Liver (tissue), 9 donors: ENCODE data around the gene PPT1. TPM values are rescaled to one million over a fixed set of nuclear protein-coding genes. Genes with fewer than 3 reads are reported as not detected.

Experiments
- DNase-seq: peaks from one replicate; pipeline ENCODE4 v3.0.0-alpha.2; 2017; ENCODE audit warnings: low spot score
- H3K27ac ChIP-seq, 2 donors: one replicate each; pipeline ENCODE4 v1.7.0; 2013; ENCODE audit warnings: inconsistent platforms in 2 of 2, low read length in 2 of 2, control low read depth in 1 of 2, low read depth in 1 of 2, mild to moderate bottlenecking in 1 of 2
- H3K27me3 ChIP-seq, 4 donors: one replicate each; pipeline versions ENCODE4 v1.6.1 to v1.7.0; 2013; ENCODE audit warnings: low read length in 3 of 4, inconsistent platforms in 1 of 4, mild to moderate bottlenecking in 1 of 4, moderate library complexity in 1 of 4; ENCODE audit not compliant: control insufficient read depth in 4 of 4, insufficient read depth in 4 of 4
- H3K36me3 ChIP-seq, 4 donors: one replicate each; pipeline versions ENCODE4 v1.6.1 to v1.7.0; 2013; ENCODE audit warnings: low read length in 3 of 4, mild to moderate bottlenecking in 3 of 4, low read depth in 1 of 4, moderate library complexity in 1 of 4; ENCODE audit not compliant: control insufficient read depth in 4 of 4, insufficient read depth in 3 of 4
- H3K4me1 ChIP-seq, 4 donors: one replicate each; pipeline versions ENCODE4 v1.6.1 to v1.7.0; 2013; ENCODE audit warnings: low read length in 3 of 4, mild to moderate bottlenecking in 3 of 4, moderate library complexity in 1 of 4; ENCODE audit not compliant: control insufficient read depth in 4 of 4, insufficient read depth in 4 of 4
- H3K4me3 ChIP-seq, 3 donors: one replicate each; pipeline versions ENCODE4 v1.6.1 to v1.7.0; 2013; ENCODE audit warnings: low read length in 3 of 3, control low read depth in 1 of 3, low read depth in 1 of 3, mild to moderate bottlenecking in 1 of 3
- H3K9ac ChIP-seq, 2 donors: one replicate each; pipeline ENCODE4 v1.7.0; 2013; ENCODE audit warnings: low read length in 2 of 2, mild to moderate bottlenecking in 2 of 2, moderate library complexity in 2 of 2, control low read depth in 1 of 2, low read depth in 1 of 2
- H3K9me3 ChIP-seq, 4 donors: one replicate each; pipeline versions ENCODE4 v1.6.1 to v1.7.0; 2013; ENCODE audit warnings: low read length in 3 of 4; ENCODE audit not compliant: control insufficient read depth in 4 of 4
- ATF3 ChIP-seq: IDR thresholded peaks from 2 replicates; pipeline ENCODE4 v1.6.1; 2016; ENCODE audit warnings: antibody characterized with exemption
- CTCF ChIP-seq: fragments of 150-350 bp; IDR thresholded peaks from 2 replicates; pipeline ENCODE4 v1.5.1; 2017; ENCODE audit warnings: improper control_type of control experiment, low read depth, low read length; ENCODE audit not compliant: missing input control
- EGR1 ChIP-seq, 2 donors: IDR thresholded peaks; 2 replicates each; pipeline ENCODE4 v1.6.1; 2016 to 2018; ENCODE audit warnings: antibody characterized with exemption in 2 of 2, low read depth in 2 of 2
- FOXA1 ChIP-seq: IDR thresholded peaks from 2 replicates; pipeline ENCODE4 v1.6.1; 2016; ENCODE audit warnings: antibody characterized with exemption
- FOXA2 ChIP-seq: IDR thresholded peaks from 2 replicates; pipeline ENCODE4 v1.6.1; 2016; ENCODE audit warnings: antibody characterized with exemption
- GABPA ChIP-seq, 2 donors: IDR thresholded peaks in 1 of 2; conservative IDR thresholded peaks in 1 of 2; 2 replicates each; pipeline ENCODE4 v1.6.1; 2016; ENCODE audit warnings: antibody characterized with exemption in 2 of 2, mild to moderate bottlenecking in 1 of 2, moderate library complexity in 1 of 2
- HNF4A ChIP-seq, 2 donors: conservative IDR thresholded peaks; 2 replicates each; pipeline ENCODE4 v1.6.1; 2016; ENCODE audit warnings: antibody characterized with exemption in 2 of 2, mild to moderate bottlenecking in 2 of 2
- HNF4G ChIP-seq: IDR thresholded peaks from 2 replicates; pipeline ENCODE4 v1.6.1; 2016; ENCODE audit warnings: antibody characterized with exemption
- JUND ChIP-seq, 2 donors: IDR thresholded peaks; 2 replicates each; pipeline ENCODE4 v1.6.1; 2016; ENCODE audit warnings: antibody characterized with exemption in 2 of 2
- NR2F2 ChIP-seq: IDR thresholded peaks from 2 replicates; pipeline ENCODE4 v1.6.1; 2016; ENCODE audit warnings: antibody characterized with exemption
- RAD21 ChIP-seq, 2 donors: IDR thresholded peaks; 2 replicates each; pipeline ENCODE4 v1.6.1; 2016; ENCODE audit warnings: antibody characterized with exemption in 2 of 2, mild to moderate bottlenecking in 2 of 2
- RXRA ChIP-seq, 2 donors: IDR thresholded peaks; 2 replicates each; pipeline ENCODE4 v1.6.1; 2017 to 2018; ENCODE audit warnings: antibody characterized with exemption in 2 of 2, mild to moderate bottlenecking in 1 of 2
- SP1 ChIP-seq: IDR thresholded peaks from 2 replicates; pipeline ENCODE4 v1.6.1; 2018; ENCODE audit warnings: antibody characterized with exemption, mild to moderate bottlenecking
- TAF1 ChIP-seq: conservative IDR thresholded peaks from 2 replicates; pipeline ENCODE4 v1.6.1; 2016; ENCODE audit warnings: antibody characterized with exemption, mild to moderate bottlenecking
- YY1 ChIP-seq: IDR thresholded peaks from 2 replicates; pipeline ENCODE4 v1.6.1; 2016; ENCODE audit warnings: antibody characterized with exemption, mild to moderate bottlenecking
- ZBTB33 ChIP-seq: IDR thresholded peaks from 2 replicates; pipeline ENCODE4 v1.6.1; 2016; ENCODE audit warnings: antibody characterized with exemption
- WGBS: extraction: QIAGEN DNeasy Blood & Tissue Kit; methylation state at CpG from one replicate; pipeline ENCODE4 v1.1.7; 2013; 5-methylcytosine and 5-hydroxymethylcytosine counted together
- polyA plus RNA-seq, 2 donors: library from polyadenylated mRNA; stranded (reverse) in 1 of 2; unstranded in 1 of 2; fragments of 200-250 nt in 1 of 2; fragments of >200 nt in 1 of 2; fragmentation: Nextera tagmentation in 1 of 2; extraction: Ambion mirVana in 1 of 2; gene quantifications; one replicate each; pipeline versions ENCODE4 v1.2.1 to v1.2.3, GENCODE V29; 2013 to 2015
- total RNA-seq, 2 donors: library from RNA; depleted of rRNA; stranded (reverse); fragments of >200 nt; gene quantifications; one replicate each; pipeline ENCODE4 v1.2.3, GENCODE V29; 2014
- TF ChIP-seq, protein P1 (sequence below): IDR thresholded peaks from 2 replicates; pipeline ENCODE4 v1.6.1; 2016; ENCODE audit warnings: antibody characterized with exemption
- TF ChIP-seq, protein P2 (sequence below): IDR thresholded peaks from 2 replicates; pipeline ENCODE4 v1.6.1; 2016; ENCODE audit warnings: antibody characterized with exemption, mild to moderate bottlenecking
- donor health status: healthy.
- donor health status: healthy.
- donor health status: healthy.
- donor health status: healthy.
- donor health status: healthy.

PPT1 gene
- total and polyA plus RNA-seq, 4 donors: 15.4 to 46.8 (median 27.1) TPM

- Histone ChIP-seq H3K36me3 (peaks cover 21 to 78% (median 65%) of the 10 kb centered on the region in 4 donors), H3K27ac (no peak overlapping the region), H3K9ac (no peak overlapping the region), H3K4me3 (no peak overlapping the region), H3K27me3 (no peaks in the 10 kb centered on the region), H3K4me1 (peaks cover 0 to 1% (median under 1%) of the 10 kb centered on the region in 4 donors), H3K9me3 (no peaks in the 10 kb centered on the region)
- 89% methylated on average over 2 of the region's 2 CpGs for WGBS
- TF ChIP-seq ZBTB33 (no peak), NR2F2 (no peak), EGR1 (IDR thresholded peaks at IDR 0.05; ENCODE audit: low read depth in 2 of 2) (no peak), HNF4G (no peak), JUND (IDR thresholded peaks at IDR 0.05) (no peak), ATF3 (no peak), FOXA2 (no peak), GABPA (IDR thresholded peaks at IDR 0.05 in 1 of 2, conservative IDR thresholded peaks at IDR 0.05 in 1 of 2) (no peak), RXRA (IDR thresholded peaks at IDR 0.05) (no peak), CTCF (no peak), TAF1 (no peak), HNF4A (conservative IDR thresholded peaks at IDR 0.05) (no peak), YY1 (no peak), FOXA1 (no peak), RAD21 (IDR thresholded peaks at IDR 0.05) (no peak), SP1 (no peak)
- TF ChIP-seq, protein P1, sequence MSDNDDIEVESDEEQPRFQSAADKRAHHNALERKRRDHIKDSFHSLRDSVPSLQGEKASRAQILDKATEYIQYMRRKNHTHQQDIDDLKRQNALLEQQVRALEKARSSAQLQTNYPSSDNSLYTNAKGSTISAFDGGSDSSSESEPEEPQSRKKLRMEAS: no peak
- TF ChIP-seq, protein P2, sequence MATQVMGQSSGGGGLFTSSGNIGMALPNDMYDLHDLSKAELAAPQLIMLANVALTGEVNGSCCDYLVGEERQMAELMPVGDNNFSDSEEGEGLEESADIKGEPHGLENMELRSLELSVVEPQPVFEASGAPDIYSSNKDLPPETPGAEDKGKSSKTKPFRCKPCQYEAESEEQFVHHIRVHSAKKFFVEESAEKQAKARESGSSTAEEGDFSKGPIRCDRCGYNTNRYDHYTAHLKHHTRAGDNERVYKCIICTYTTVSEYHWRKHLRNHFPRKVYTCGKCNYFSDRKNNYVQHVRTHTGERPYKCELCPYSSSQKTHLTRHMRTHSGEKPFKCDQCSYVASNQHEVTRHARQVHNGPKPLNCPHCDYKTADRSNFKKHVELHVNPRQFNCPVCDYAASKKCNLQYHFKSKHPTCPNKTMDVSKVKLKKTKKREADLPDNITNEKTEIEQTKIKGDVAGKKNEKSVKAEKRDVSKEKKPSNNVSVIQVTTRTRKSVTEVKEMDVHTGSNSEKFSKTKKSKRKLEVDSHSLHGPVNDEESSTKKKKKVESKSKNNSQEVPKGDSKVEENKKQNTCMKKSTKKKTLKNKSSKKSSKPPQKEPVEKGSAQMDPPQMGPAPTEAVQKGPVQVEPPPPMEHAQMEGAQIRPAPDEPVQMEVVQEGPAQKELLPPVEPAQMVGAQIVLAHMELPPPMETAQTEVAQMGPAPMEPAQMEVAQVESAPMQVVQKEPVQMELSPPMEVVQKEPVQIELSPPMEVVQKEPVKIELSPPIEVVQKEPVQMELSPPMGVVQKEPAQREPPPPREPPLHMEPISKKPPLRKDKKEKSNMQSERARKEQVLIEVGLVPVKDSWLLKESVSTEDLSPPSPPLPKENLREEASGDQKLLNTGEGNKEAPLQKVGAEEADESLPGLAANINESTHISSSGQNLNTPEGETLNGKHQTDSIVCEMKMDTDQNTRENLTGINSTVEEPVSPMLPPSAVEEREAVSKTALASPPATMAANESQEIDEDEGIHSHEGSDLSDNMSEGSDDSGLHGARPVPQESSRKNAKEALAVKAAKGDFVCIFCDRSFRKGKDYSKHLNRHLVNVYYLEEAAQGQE: no peak
- DNase-seq: no peak
Measured at GRCh38 chr1:40064797-40065499, 32.1 kb downstream of the PPT1 start.
